NOMO-1 (cell line): ENCODE measurements around the gene MAP2K5.
A peak's percentile ranks its signal among the peaks of the same experiment; 100 is the strongest.

Experiments used
- DNase-seq, 2 experiments: peaks; one replicate each; lab custom pipeline; 2025; ENCODE audit not compliant: unreplicated experiment in 2 of 2; lab: John Stamatoyannopoulos, UW

MAP2K5 gene

GRCh38 chr15:67850336-67850735, 307.8 kb downstream of the MAP2K5 start:
- no peak for DNase-seq

GRCh38 chr15:67850994-67851571, 308.6 kb downstream of the MAP2K5 start:
- peak; percentile 53 to 85 for DNase-seq

- no peak for DNase-seq
These were observed 309.9 kb downstream of the MAP2K5 start for GRCh38 chr15:67852418-67852817.

- DNase-seq: no peak
These were observed 311.0 kb downstream of the MAP2K5 start for GRCh38 chr15:67853454-67853853.

- DNase-seq: no peak
These were observed 311.9 kb downstream of the MAP2K5 start for GRCh38 chr15:67854358-67854757.

GRCh38 chr15:67855842-67856241, 313.3 kb downstream of the MAP2K5 start:
- no peak for DNase-seq
